D721Med (cell line): ENCODE data around the gene DCUN1D3.
"Not testable (repeated sequence)": the region's sequence is repeated elsewhere in the genome, so short reads cannot be mapped to it uniquely, and the experiment has no call there.

Source experiments
- DNase-seq: peaks from one replicate; pipeline ENCODE4 v3.0.0; 2011; ENCODE audit warnings: low spot score; ENCODE audit not compliant: insufficient read length
- FAIRE-seq: peaks from 2 replicates; lab custom pipeline; 2011; peaks lifted over from hg19 to GRCh38; lab: Jason Lieb, UNC
- TF ChIP-seq, protein P1 (sequence below): IDR thresholded peaks from 2 replicates; pipeline ENCODE4 v1.5.1; 2012; ENCODE audit warnings: mild to moderate bottlenecking, control low read depth; ENCODE audit not compliant: insufficient read depth; ENCODE audit errors: missing control alignments

Gene DCUN1D3

DNA sequence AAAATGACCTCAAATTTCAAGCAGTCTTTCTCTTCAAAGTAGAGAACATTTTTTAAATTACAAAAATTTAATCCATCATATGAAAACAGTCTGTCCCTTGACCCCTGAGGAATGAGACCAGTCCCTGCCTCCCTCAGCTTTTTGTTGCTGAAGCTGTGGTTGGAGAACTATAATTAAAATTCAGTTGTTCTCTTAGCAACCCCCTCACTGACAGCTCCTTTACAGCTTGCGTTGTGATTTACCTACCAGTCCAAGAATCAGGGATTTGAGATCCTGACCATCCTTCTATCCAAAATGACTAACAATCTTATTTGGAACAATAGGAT, 30.2 kb upstream of the DCUN1D3 start:
- TF ChIP-seq, protein P1, sequence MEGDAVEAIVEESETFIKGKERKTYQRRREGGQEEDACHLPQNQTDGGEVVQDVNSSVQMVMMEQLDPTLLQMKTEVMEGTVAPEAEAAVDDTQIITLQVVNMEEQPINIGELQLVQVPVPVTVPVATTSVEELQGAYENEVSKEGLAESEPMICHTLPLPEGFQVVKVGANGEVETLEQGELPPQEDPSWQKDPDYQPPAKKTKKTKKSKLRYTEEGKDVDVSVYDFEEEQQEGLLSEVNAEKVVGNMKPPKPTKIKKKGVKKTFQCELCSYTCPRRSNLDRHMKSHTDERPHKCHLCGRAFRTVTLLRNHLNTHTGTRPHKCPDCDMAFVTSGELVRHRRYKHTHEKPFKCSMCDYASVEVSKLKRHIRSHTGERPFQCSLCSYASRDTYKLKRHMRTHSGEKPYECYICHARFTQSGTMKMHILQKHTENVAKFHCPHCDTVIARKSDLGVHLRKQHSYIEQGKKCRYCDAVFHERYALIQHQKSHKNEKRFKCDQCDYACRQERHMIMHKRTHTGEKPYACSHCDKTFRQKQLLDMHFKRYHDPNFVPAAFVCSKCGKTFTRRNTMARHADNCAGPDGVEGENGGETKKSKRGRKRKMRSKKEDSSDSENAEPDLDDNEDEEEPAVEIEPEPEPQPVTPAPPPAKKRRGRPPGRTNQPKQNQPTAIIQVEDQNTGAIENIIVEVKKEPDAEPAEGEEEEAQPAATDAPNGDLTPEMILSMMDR = no peak
- FAIRE-seq (no peak), DNase-seq (no peak)

DNA sequence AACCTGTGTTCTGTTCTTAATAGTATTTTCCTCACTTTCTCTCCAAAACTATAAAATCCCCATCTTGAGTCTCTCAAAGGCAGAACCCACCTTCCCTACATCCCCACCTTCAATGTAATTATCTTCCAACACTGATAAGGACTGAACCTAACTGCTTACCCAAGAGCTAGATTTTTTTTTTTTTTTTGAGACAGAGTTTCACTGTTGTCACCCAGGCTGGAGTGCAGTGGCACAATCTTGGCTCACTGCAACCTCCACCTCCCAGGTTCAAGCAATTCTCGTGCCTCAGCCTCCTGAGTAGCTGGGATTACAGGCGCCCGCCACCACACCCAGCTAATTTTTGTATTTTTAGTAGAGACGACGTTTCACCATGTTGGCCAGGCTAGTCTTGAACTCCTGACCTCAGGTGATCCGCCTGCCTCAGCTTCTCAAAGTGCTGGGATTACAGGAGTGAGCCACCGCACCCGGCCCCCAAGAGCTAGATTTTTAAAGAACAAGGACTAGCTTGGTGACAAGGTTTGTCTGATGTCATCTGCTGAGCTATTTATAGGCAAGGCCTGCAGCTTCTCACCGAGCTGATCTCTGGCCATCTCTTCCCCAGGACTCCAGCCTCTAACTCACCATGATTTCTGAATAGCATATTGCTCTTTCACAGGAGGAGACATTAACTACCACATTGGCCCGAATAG, 29.7 kb upstream of the DCUN1D3 start:
- DNase-seq, FAIRE-seq: not testable (repeated sequence)

DNA sequence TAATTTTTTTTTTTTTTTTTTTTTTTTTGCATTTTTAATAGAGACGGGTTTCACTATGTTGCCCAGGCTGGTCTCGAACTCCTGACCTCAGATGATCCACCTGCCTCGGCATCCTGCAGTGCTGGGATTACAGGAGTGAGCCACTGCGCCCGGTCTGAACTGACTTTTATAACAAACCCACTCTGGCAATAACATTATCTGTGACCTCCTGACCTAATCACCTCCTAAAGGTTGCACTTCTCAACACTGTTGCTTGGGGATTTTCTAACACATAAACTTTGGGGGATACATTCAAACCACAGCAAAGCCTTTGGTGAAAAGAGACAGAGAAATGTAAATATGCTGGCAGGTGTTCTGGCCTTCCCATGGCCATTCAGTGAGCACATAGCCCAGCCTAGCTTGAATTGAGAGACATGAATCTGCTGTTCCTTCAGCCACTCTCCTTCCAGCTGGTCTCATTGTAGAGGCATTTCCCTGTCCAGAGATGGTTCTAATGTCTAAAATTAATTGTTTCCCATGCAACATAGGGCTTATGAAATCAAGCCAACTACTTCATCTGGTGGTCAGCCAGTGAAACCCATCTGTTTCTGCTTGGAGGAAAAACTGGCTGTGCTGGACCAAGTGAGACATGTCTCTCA, 28.7 kb upstream of the DCUN1D3 start:
- DNase-seq = no peak
- TF ChIP-seq, protein P1 = no peak
- no peak for FAIRE-seq

DNA sequence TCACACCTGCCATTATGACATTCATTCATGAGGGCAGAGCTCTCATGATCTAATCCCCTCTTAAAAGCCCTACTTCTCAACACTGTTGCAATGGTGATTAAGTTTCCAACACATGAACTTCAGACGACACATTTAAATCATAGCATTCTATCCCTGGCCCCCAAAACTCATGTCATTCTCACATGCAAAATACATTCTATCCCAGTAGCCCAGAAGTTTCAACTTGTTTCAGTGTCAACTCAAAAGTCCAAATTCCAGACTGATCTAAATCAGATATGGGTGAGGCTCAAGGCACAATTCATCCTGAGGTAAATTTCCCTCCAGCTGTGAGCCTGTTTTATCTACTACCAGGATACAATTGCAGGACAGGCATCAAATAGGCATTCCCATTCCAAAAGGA, 25.6 kb upstream of the DCUN1D3 start:
- DNase-seq (no peak), FAIRE-seq (no peak)
- TF ChIP-seq, protein P1 = no peak

DNA sequence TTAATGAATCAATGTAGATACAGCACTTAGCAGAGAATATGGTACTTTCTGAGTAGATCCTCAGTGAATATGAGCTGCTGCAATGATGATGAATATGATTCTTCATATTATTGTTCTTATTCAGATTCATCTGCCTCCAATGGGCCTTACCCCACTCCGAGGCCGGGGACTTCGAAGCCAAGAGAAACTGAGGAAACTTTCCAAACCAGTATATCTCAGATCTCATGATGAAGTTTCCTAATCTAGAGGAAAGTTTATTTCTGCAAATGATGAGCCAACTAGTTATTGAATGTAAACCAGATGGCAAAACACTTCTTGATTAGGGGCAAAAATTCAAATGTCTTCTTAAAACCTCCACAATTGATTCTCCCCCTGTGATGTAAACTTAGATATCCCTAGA, 23.7 kb upstream of the DCUN1D3 start:
- FAIRE-seq (no peak), DNase-seq (no peak)
- TF ChIP-seq, protein P1 = no peak

DNA sequence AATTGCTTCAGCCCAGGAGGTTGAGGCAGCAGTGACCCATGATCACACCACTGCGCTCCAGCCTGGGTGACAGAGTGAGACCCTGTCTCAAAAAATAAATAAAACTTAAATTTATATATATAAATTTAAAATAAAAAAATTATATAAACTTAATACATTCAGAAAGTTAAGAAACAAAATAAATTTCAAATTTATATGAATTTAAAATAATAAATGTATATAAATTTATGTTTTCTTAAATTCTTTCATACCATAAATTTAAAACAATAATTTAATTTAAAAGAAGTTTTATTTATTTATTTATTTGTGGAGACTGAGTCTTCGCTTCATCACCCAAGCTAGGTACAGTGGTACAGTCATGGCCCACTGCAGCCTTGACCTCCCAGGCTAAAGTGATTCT, 20.6 kb upstream of the DCUN1D3 start:
- FAIRE-seq (no peak), DNase-seq (no peak)
- TF ChIP-seq, protein P1 = no peak

DNA sequence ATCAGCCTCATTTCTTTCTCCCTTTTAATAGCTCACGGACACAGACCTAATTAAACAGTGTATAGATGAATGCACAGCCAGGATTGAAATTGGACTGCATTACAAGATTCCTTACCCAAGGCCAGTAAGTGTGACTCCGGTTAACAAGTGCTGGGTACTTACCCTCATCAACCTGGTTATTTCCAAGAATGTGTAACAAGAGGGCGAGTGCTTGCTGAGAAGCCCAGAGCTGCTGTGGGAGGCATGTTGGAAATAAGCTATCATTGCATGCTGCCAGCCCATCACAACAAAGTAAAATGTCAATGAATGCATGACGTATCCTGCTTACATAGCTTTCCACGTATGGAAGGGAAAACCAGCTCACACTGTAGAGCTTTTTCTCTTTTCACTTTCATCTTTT, 19.9 kb upstream of the DCUN1D3 start:
- TF ChIP-seq, protein P1 = no peak
- no peak for DNase-seq
- no peak for FAIRE-seq
